HepG2 (cell line): ENCODE measurements around the gene RCAN2. TPM values are rescaled to one million over a fixed set of nuclear protein-coding genes. Genes with fewer than 3 reads are reported as not detected.

Experiments used
- ATAC-seq: fragments of 200-7000 bp; cut with Tn5 transposase; 3 replicates; pipeline ENCODE4 v1.9.1; 2020; ENCODE audit warnings: mild to moderate bottlenecking, moderate library complexity
- BruUV-seq: library from RNA; stranded (reverse); fragments of 400-500 nt; replicated peaks from 2 replicates; lab custom pipeline; 2021; lab: Mats Ljungman, UMichigan
- CTCF ChIA-PET: fragments of 300-600 bp; formaldehyde crosslinking; extraction: SDS; loops from one replicate; lab custom pipeline; 2021; ENCODE audit warnings: low total read pairs, inconsistent platforms, low intra/inter-chr PET ratio; lab: Yijun Ruan, JAX
- POLR2A ChIA-PET: fragments of 350-600 bp; sonication (Branson Sonifier 250); formaldehyde crosslinking; loops from one replicate; lab custom pipeline; 2020; ENCODE audit warnings: antibody characterized with exemption, inconsistent platforms; lab: Yijun Ruan, JAX
- DNase-seq: peaks from one replicate; pipeline ENCODE4 v3.0.0-alpha.2; 2015; ENCODE audit warnings: low spot score
- FAIRE-seq: peaks from 3 replicates; lab custom pipeline; 2011; peaks lifted over from hg19 to GRCh38; lab: Jason Lieb, UNC
- H2AFZ ChIP-seq: one replicate; pipeline ENCODE4 v1.6.1; 2011; ENCODE audit warnings: low read length, inconsistent platforms
- H3K27ac ChIP-seq: fragments of 300-600 bp; 3 replicates; pipeline ENCODE4 v1.8.0; 2011; ENCODE audit warnings: mixed run types, mild to moderate bottlenecking, mixed read lengths, low read length, inconsistent platforms; ENCODE audit not compliant: insufficient read depth; ENCODE audit errors: extremely low read length
- H3K27me3 ChIP-seq, 2 experiments: fragments of 200-600 bp in 1 of 2; 2 replicates in 1 of 2; 3 replicates in 1 of 2; pipeline versions ENCODE4 v1.6.0 to v1.8.0; 2011; ENCODE audit warnings: low read length in 2 of 2, mild to moderate bottlenecking in 2 of 2, moderate library complexity in 2 of 2, inconsistent platforms in 1 of 2; ENCODE audit not compliant: insufficient read depth in 2 of 2, control insufficient read depth in 1 of 2
- H3K36me3 ChIP-seq, 2 experiments: fragments of 200-600 bp in 1 of 2; replicated peaks in 1 of 2; 2 replicates in 1 of 2; 3 replicates in 1 of 2; pipeline versions ENCODE4 v1.5.1 to v1.8.0; 2011; ENCODE audit warnings: low read length in 2 of 2, inconsistent platforms in 1 of 2; ENCODE audit not compliant: insufficient read depth in 2 of 2, control insufficient read depth in 1 of 2
- H3K4me1 ChIP-seq: 2 replicates; pipeline ENCODE4 v1.5.1; 2012; ENCODE audit warnings: low read length, inconsistent platforms; ENCODE audit not compliant: insufficient read depth
- H3K4me2 ChIP-seq: 2 replicates; pipeline ENCODE4 v1.6.0; 2011; ENCODE audit warnings: low read depth, low read length, inconsistent platforms
- H3K4me3 ChIP-seq, 3 experiments: fragments of 200-600 bp in 1 of 3; sonication (generic), shearing (Covaris generic) in 1 of 3; replicated peaks in 1 of 3; 2 replicates each; pipeline ENCODE4 v1.5.1; 2011 to 2016; ENCODE audit warnings: low read length in 3 of 3, inconsistent platforms in 2 of 3, low read depth in 2 of 3, mild to moderate bottlenecking in 2 of 3, control low read depth in 1 of 3, mixed read lengths in 1 of 3; ENCODE audit not compliant: insufficient read depth in 1 of 3
- H3K79me2 ChIP-seq: one replicate; pipeline ENCODE4 v1.6.1; 2011; ENCODE audit warnings: low read length, inconsistent platforms; ENCODE audit not compliant: insufficient read depth
- H3K9ac ChIP-seq: 2 replicates; pipeline ENCODE4 v1.6.0; 2011; ENCODE audit warnings: mild to moderate bottlenecking, low read depth, low read length, inconsistent platforms; ENCODE audit not compliant: insufficient read depth
- H3K9me3 ChIP-seq: 2 replicates; pipeline ENCODE4 v1.5.1; 2012; ENCODE audit warnings: mild to moderate bottlenecking, low read length
- H4K20me1 ChIP-seq: 2 replicates; pipeline ENCODE4 v1.6.0; 2011; ENCODE audit warnings: inconsistent platforms, mild to moderate bottlenecking, low read length, moderate library complexity; ENCODE audit not compliant: insufficient read depth
- CBFB ChIP-seq: sonication (generic); formaldehyde crosslinking; IDR thresholded peaks from 2 replicates; pipeline ENCODE4 v1.4.0; 2020; ENCODE audit warnings: missing genetic modification reagents
- FOSL1 ChIP-seq: sonication (generic); formaldehyde crosslinking; IDR thresholded peaks from 2 replicates; pipeline ENCODE4 v1.9.0; 2021; ENCODE audit warnings: missing genetic modification reagents, borderline replicate concordance
- KDM4B ChIP-seq: sonication (generic); formaldehyde crosslinking; IDR thresholded peaks from 2 replicates; pipeline ENCODE4 v1.4.0; 2020; ENCODE audit warnings: missing genetic modification reagents
- ZNF260 ChIP-seq: sonication (generic); formaldehyde crosslinking; IDR thresholded peaks from 2 replicates; pipeline ENCODE4 v1.4.0; 2020; ENCODE audit warnings: missing genetic modification reagents, low read depth, mild to moderate bottlenecking, borderline replicate concordance
- ZNF674 ChIP-seq: sonication (generic); formaldehyde crosslinking; IDR thresholded peaks from 2 replicates; pipeline ENCODE4 v1.5.0; 2020; ENCODE audit warnings: low read depth, mild to moderate bottlenecking, missing genetic modification reagents
- WGBS: methylation state at CpG from one replicate; pipeline ENCODE4 v1.1.6; 2017; ENCODE audit warnings: low lambda C conversion rate; 5-methylcytosine and 5-hydroxymethylcytosine counted together
- in situ Hi-C: cut with HindIII; loops from 2 replicates; pipeline ENCODE4 v1.10.0; 2017; ENCODE audit warnings: low pct_unique_long_range_greater_than_20kb; ENCODE audit not compliant: extremely low pct_ligation_motif_present
- intact Hi-C: fragments of 100-400 bp; cut with micrococcal nuclease; formaldehyde crosslinking; loops from one replicate; pipeline ENCODE4 v1.10.0; 2022; ENCODE audit not compliant: unreplicated experiment
- polyA plus RNA-seq, 8 experiments: library from polyadenylated mRNA; depleted of rRNA in 3 of 8; stranded (reverse) in 7 of 8; unstranded in 1 of 8; fragments of >200 nt; fragmentation: Illumina TruSeq in 4 of 8; extraction: Trizol in 4 of 8; gene quantifications; 2 replicates each; pipeline versions ENCODE4 v1.2.1 to v1.2.3, GENCODE V29; 2011 to 2016; ENCODE audit warnings: low read depth in 4 of 8, missing spikeins in 1 of 8, mixed read lengths in 1 of 8; ENCODE audit not compliant: insufficient read depth in 1 of 8
- total RNA-seq, 5 experiments: library from RNA; depleted of rRNA; stranded (reverse); fragments of >200 nt; fragmentation: Illumina TruSeq; extraction: Trizol; gene quantifications; 2 replicates each; pipeline ENCODE4 v1.2.3, GENCODE V29; 2016; ENCODE audit warnings: low read depth in 1 of 5
- TF ChIP-seq, protein P1 (sequence below): sonication (generic); formaldehyde crosslinking; IDR thresholded peaks from 2 replicates; pipeline ENCODE4 v1.4.0; 2020; ENCODE audit warnings: missing genetic modification reagents
- TF ChIP-seq, protein P2 (sequence below): sonication (generic); formaldehyde crosslinking; IDR thresholded peaks from 2 replicates; pipeline ENCODE4 v1.4.0; 2020; ENCODE audit warnings: mild to moderate bottlenecking, missing genetic modification reagents

Gene RCAN2
- total and polyA plus RNA-seq, 2 of the 13 experiments (the other 11 are each of a cell fraction or from before 2014, with no cell fraction given) = not detected

DNA sequence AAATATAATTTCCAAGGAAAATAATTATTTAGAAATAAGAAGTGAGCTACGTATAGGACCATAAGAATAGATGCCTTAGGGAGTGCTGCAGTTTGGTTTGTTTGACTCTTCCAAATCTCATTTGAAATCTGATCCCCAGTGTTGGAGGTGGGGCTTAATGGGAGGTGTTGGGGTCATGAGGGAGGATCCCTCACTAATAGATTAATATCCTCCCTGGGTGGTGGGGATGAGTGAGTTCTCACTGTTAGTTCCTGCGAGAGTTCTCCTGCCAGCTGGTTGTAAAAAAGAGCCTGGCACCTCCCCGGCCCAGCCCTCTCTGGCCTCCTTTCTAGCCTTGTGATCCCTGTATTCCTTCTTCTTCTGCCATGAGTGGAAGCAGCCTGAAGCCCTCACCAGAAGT is 69.3 kb downstream of the RCAN2 start:
- no peak for ATAC-seq
- no peak overlapping the region for H3K27ac ChIP-seq
- CTCF ChIA-PET = interaction anchor here (3.3 kb wide), 1 partner anchor 204 kb away, joined by 26 read pairs; no protein-coding TSS in a partner anchor
- DNase-seq = no peak
- H3K4me2 ChIP-seq = no peak overlapping the region
- no peaks in the 10 kb centered on the region for H3K27me3 ChIP-seq
- no peaks in the 10 kb centered on the region for H3K36me3 ChIP-seq
- no peaks in the 10 kb centered on the region for H4K20me1 ChIP-seq
- H3K9ac ChIP-seq = no peak overlapping the region
- no peaks in the 10 kb centered on the region for H3K79me2 ChIP-seq
- H3K9me3 ChIP-seq = no peaks in the 10 kb centered on the region
- H3K4me1 ChIP-seq = no peaks in the 10 kb centered on the region
- in situ Hi-C loops = loop anchor here (10.0 kb wide), 1 partner anchor 213 kb away; no protein-coding TSS in a partner anchor
- FAIRE-seq = no peak
- WGBS = 2% methylated on average over 3 of the region's 3 CpGs
- H2AFZ ChIP-seq = no peak overlapping the region
- TF ChIP-seq, protein P1, sequence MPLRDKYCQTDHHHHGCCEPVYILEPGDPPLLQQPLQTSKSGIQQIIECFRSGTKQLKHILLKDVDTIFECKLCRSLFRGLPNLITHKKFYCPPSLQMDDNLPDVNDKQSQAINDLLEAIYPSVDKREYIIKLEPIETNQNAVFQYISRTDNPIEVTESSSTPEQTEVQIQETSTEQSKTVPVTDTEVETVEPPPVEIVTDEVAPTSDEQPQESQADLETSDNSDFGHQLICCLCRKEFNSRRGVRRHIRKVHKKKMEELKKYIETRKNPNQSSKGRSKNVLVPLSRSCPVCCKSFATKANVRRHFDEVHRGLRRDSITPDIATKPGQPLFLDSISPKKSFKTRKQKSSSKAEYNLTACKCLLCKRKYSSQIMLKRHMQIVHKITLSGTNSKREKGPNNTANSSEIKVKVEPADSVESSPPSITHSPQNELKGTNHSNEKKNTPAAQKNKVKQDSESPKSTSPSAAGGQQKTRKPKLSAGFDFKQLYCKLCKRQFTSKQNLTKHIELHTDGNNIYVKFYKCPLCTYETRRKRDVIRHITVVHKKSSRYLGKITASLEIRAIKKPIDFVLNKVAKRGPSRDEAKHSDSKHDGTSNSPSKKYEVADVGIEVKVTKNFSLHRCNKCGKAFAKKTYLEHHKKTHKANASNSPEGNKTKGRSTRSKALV (CRISPR knock-in tag) = no peak
- no peak for TF ChIP-seq ZNF674 (CRISPR knock-in tag)
- TF ChIP-seq ZNF260 (CRISPR knock-in tag) = no peak
- TF ChIP-seq CBFB = no peak
- no peak for TF ChIP-seq FOSL1 (CRISPR knock-in tag)
- TF ChIP-seq KDM4B = no peak
- TF ChIP-seq, protein P2, sequence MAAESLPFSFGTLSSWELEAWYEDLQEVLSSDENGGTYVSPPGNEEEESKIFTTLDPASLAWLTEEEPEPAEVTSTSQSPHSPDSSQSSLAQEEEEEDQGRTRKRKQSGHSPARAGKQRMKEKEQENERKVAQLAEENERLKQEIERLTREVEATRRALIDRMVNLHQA (CRISPR knock-in tag) = no peak
- BruUV-seq = no TSS peak
- no peak overlapping the region for H3K4me3 ChIP-seq
- intact Hi-C loops = no loop called here
- POLR2A ChIA-PET = no interaction called here
